ACC112 (cell line): ENCODE measurements around the gene MAGEA9B.
"Not testable (repeated sequence)": the region's sequence is repeated elsewhere in the genome, so short reads cannot be mapped to it uniquely, and the experiment has no call there.

ENCODE experiments used
- H2AFZ ChIP-seq: fragments of 200-600 bp; sonication (generic); one replicate; pipeline ENCODE4 v1.6.0; 2017; ENCODE audit warnings: antibody characterized with exemption, low read length; ENCODE audit not compliant: unreplicated experiment
- H3K27ac ChIP-seq: fragments of 200-600 bp; sonication (generic); 2 replicates; pipeline ENCODE4 v1.5.1; 2014; ENCODE audit warnings: low read depth, mild to moderate bottlenecking, antibody characterized with exemption, low read length, moderate library complexity
- H3K27me3 ChIP-seq: fragments of 200-600 bp; sonication (generic); 2 replicates; pipeline ENCODE4 v1.6.1; 2014; ENCODE audit warnings: mild to moderate bottlenecking, antibody characterized with exemption, low read length, moderate library complexity, mixed read lengths; ENCODE audit not compliant: insufficient read depth
- H3K36me3 ChIP-seq: fragments of 200-600 bp; sonication (generic); 2 replicates; pipeline ENCODE4 v1.6.1; 2016; ENCODE audit warnings: mild to moderate bottlenecking, antibody characterized with exemption, low read length, moderate library complexity, mixed read lengths; ENCODE audit not compliant: insufficient read depth
- H3K4me1 ChIP-seq: fragments of 200-600 bp; sonication (generic); one replicate; pipeline ENCODE4 v1.6.1; 2016; ENCODE audit warnings: low read length, mixed read lengths; ENCODE audit not compliant: insufficient read depth, unreplicated experiment, control insufficient read depth
- H3K4me3 ChIP-seq: fragments of 200-600 bp; sonication (generic); 2 replicates; pipeline ENCODE4 v1.5.1; 2014; ENCODE audit warnings: mild to moderate bottlenecking, low read depth, low read length
- H3K79me2 ChIP-seq: fragments of 200-600 bp; sonication (generic); one replicate; pipeline ENCODE4 v1.6.0; 2016; ENCODE audit warnings: low read length; ENCODE audit not compliant: control insufficient read depth, unreplicated experiment, insufficient read depth

Gene MAGEA9B

DNA sequence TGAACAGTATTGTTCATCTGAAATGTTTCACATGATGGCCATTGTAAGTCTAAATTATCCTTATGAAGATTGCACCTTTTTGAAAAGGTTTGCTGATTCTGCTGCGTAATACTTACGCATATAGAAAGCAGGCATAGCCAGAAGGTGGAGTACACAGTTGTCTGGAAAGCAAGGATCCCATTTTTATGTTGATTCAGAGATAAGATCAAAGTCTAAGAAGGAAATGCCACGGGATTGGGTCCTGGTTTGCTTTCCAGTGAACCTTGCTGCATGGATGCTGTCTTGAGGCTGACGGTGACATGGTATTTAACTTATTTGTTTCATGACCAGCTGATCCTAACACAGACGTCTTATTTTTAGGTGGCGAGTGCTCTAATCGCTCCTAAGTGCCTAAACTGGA is 15.5 kb downstream of the MAGEA9B start:
- Histone ChIP-seq H3K4me3 (no peak overlapping the region), H2AFZ (no peak overlapping the region)

GRCh38 chrX:149570668-149571067 is 16.6 kb downstream of the MAGEA9B start:
- Histone ChIP-seq H3K27ac (no peak overlapping the region), H3K79me2 (no peaks in the 10 kb centered on the region), H3K4me1 (peaks cover 4% of the 10 kb centered on the region), H2AFZ (no peak overlapping the region), H3K36me3 (no peaks in the 10 kb centered on the region), H3K27me3 (no peaks in the 10 kb centered on the region), H3K4me3 (no peak overlapping the region)

More for the DNA sequence above, 15.5 kb downstream of the MAGEA9B start:
- Histone ChIP-seq H3K36me3 (no peaks in the 10 kb centered on the region), H3K27ac (no peak overlapping the region), H3K4me1 (peaks cover 4% of the 10 kb centered on the region), H3K79me2 (no peaks in the 10 kb centered on the region), H3K27me3 (no peaks in the 10 kb centered on the region)

DNA sequence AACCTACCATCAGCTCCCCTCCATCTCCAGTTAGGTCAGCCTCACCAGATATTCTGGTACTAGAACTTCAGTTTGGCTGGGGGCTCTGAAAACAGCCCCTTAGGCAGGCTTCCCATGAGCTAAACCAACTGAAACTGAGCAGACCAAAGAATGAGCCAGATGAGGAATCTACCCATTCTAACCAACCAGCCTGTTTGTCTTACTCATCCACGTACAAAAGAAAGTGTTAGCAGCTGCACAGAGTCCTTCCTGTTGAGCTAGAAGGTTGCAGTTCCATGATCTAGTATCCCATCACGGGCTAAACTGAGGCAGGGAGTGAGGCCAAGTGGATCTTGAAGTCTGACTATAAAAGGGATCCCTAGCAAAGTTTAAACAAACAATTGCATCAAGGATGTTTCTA is 17.5 kb downstream of the MAGEA9B start:
- Histone ChIP-seq H3K36me3 (no peaks in the 10 kb centered on the region), H3K27ac (no peak overlapping the region), H3K79me2 (no peaks in the 10 kb centered on the region), H3K4me1 (peaks cover 4% of the 10 kb centered on the region), H2AFZ (no peak overlapping the region), H3K27me3 (no peaks in the 10 kb centered on the region), H3K4me3 (no peak overlapping the region)

DNA sequence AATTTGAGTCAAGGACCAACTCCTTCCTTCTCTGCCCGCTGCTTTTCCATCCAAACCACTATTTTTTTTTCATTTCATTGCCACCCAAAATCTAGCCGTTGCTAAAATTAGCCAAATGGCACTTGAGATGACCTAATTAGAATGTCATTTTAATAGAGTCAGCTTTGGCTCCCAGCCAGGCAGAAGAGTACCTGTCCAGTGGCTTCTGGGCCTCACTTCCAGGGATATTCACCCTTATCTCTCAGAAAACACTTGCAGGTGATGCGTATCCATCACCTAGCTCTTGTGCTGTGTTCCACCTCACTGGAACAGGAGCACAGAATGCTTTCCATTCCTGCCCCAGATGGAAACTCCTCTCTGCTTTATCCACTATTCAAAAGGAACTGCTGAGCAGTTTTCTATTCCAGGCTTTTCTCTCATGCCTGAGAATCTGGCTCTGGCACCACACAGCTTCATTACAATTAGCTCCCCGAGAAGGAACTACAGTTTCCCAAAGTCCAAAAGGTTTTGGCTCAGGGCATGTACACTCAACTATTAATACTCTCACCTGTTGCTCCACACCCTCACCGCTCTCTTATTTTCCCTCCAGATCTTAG is 18.5 kb downstream of the MAGEA9B start:
- Histone ChIP-seq H3K4me3 (no peak overlapping the region), H2AFZ (no peak overlapping the region), H3K27ac (no peak overlapping the region), H3K4me1 (peaks cover 4% of the 10 kb centered on the region), H3K27me3 (no peaks in the 10 kb centered on the region), H3K36me3 (no peaks in the 10 kb centered on the region), H3K79me2 (no peaks in the 10 kb centered on the region)

- Histone ChIP-seq H3K79me2 (no peaks in the 10 kb centered on the region), H3K27ac (no peak overlapping the region), H3K27me3 (no peaks in the 10 kb centered on the region), H3K4me1 (peaks cover 2% of the 10 kb centered on the region), H3K4me3 (no peak overlapping the region), H3K36me3 (no peaks in the 10 kb centered on the region), H2AFZ (no peak overlapping the region)
These were observed 19.4 kb downstream of the MAGEA9B start for GRCh38 chrX:149567621-149568417.

DNA sequence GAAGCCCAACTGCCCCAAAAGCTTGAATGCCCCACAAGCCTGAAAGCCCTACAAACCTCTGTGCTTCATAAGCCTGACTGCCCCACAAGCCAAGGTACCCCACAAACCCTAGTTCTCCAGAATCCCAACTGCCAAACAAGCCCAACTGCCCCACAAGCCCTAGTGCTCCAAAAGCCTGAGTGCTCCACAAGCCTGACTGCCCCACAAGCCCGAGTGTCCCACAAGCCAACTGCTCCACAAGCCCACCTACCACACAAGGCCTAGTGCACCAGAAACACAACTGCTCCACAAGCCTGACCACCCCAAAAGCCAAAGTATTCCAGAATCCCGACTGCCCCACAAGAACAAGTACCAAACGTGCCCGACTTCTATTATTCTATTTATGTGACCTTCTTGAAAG is 23.9 kb downstream of the MAGEA9B start:
- Histone ChIP-seq H3K36me3 (no peaks in the 10 kb centered on the region), H3K79me2 (no peaks in the 10 kb centered on the region), H3K4me3 (no peak overlapping the region), H3K27me3 (no peaks in the 10 kb centered on the region), H3K27ac (no peak overlapping the region), H3K4me1 (no peaks in the 10 kb centered on the region), H2AFZ (no peak overlapping the region)

GRCh38 chrX:149555251-149555650 is 32.0 kb downstream of the MAGEA9B start:
- H3K4me1 ChIP-seq, H3K27ac ChIP-seq, H3K36me3 ChIP-seq, H3K4me3 ChIP-seq, H3K27me3 ChIP-seq, H2AFZ ChIP-seq, H3K79me2 ChIP-seq: not testable (repeated sequence)

GRCh38 chrX:149551939-149552248 is 35.4 kb downstream of the MAGEA9B start:
- H3K4me3 ChIP-seq = not testable (repeated sequence)

GRCh38 chrX:149551245-149551938 is 35.9 kb downstream of the MAGEA9B start:
- not testable (repeated sequence) for H3K27ac ChIP-seq, H2AFZ ChIP-seq, H3K79me2 ChIP-seq, H3K36me3 ChIP-seq, H3K4me3 ChIP-seq, H3K4me1 ChIP-seq, H3K27me3 ChIP-seq

More at GRCh38 chrX:149551939-149552248, 35.4 kb downstream of the MAGEA9B start:
- H3K27ac ChIP-seq, H3K4me1 ChIP-seq, H3K36me3 ChIP-seq, H3K79me2 ChIP-seq, H3K27me3 ChIP-seq, H2AFZ ChIP-seq: not testable (repeated sequence)

- not testable (repeated sequence) for H3K27ac ChIP-seq, H3K27me3 ChIP-seq, H3K36me3 ChIP-seq, H2AFZ ChIP-seq, H3K79me2 ChIP-seq, H3K4me3 ChIP-seq, H3K4me1 ChIP-seq
These were observed 36.8 kb downstream of the MAGEA9B start for GRCh38 chrX:149550454-149550853.

DNA sequence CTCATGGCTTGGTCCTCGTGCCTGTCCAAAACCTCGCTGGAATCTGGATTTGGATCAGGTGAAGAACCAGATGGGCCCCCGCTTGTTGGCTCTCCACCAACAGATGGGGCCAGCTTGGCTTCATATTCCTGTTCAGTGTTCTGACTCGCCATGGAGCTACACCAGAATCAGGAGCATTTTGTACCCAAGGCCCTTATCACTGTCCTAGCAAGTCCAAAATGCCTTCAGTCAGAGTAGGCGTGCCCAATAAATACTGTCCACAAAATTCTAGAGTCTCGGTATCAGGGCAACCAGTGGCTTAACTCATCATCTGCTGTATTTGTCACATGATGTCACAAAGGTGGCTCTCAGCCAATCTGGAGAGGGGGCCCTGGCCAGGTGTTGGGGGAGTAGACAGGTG is 37.6 kb downstream of the MAGEA9B start, which contains the start of gene HSFX3:
TSS of gene HSFX3 (minus strand) at position 224 of the 400 bp plus-strand sequence. CDS start at position 152, 72 bp downstream.
- not testable (repeated sequence) for H3K27ac ChIP-seq, H2AFZ ChIP-seq, H3K27me3 ChIP-seq, H3K79me2 ChIP-seq, H3K4me3 ChIP-seq, H3K4me1 ChIP-seq, H3K36me3 ChIP-seq
